Fibroblast of lung (primary cell): ENCODE measurements around the gene NSUN3.

Source experiments
- CTCF ChIP-seq, 2 donors: IDR thresholded peaks in 1 of 2; conservative IDR thresholded peaks in 1 of 2; 1 replicate in 1 of 2; 2 replicates in 1 of 2; pipeline ENCODE4 v1.5.1; 2011 to 2012; ENCODE audit warnings: low read length in 2 of 2, control low read depth in 1 of 2, inconsistent platforms in 1 of 2, low read depth in 1 of 2, mild to moderate bottlenecking in 1 of 2
- EZH2 ChIP-seq: IDR thresholded peaks from 2 replicates; pipeline ENCODE4 v1.5.1; 2012; ENCODE audit warnings: low read length, control low read depth, mild to moderate bottlenecking; ENCODE audit errors: missing control alignments

DNA sequence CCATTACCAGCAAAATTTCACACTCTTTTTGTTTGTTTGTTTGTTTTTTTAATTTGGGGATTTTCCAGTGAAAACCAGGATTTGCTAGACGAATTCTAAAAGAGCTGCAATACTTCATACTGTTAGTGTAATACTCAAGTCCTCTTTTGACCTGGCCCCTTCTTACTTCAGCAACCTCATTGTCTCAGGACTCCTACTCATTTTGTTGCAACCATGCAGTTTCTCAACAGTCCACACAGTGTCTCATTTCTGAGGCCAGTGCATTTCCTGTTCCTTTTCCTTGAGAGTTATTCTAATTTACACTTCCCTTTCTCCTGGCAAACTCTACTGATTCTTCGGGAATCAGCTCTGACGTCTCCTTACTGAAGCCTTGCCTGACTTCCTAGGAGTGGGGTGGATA is 35.6 kb downstream of the NSUN3 start:
- TF ChIP-seq CTCF (conservative IDR thresholded peaks at IDR 0.05 in 1 of 2, IDR thresholded peaks at IDR 0.05 in 1 of 2; ENCODE audit: low read depth in 1 of 2, low read length in 2 of 2) = no peak
- no peak for TF ChIP-seq EZH2
